Measurements from ENCODE around the gene B4GALT3.

DNA sequence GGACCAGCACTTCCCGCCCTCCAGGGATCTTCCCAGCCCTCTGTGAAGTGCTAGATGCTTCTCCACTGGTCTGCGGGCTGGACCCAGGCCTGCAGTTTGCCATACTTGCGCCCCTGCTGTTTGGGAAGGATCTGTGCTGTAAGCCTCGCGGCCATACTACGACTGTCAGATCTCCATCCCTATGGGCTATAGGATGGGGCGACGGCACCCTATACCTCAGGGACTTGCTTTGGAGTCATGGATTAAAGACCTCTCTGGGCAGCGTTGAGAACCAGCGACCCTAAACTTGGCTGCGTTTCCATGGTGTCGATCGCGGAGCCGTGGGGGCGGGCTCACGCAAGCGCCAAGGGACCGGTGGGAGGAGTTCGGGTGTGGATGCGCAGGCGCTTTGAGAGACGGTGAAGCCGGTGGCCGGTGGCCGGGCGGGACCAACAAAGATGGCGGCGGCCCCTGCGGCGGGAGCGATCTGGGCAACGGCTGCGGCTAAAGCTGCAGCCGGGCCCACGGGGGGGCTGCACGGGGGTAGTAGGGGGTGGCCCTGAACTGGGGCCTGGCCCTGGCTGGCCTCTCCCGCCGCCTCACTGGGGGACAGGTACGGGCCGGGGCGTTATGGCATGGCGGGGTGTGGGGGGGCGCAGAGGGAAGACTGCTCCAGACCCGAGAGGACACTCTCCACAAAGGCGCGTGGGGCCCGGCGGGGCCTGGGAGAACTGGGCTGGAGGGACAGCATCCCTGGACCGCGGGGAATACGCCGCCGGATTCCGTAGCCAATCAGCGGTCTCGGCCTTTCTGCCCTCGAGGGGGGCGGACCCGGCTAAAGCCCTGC lies 18.0 kb downstream of the B4GALT3 start, which contains the start of gene USP21:
- TF ChIP-seq, protein P1, sequence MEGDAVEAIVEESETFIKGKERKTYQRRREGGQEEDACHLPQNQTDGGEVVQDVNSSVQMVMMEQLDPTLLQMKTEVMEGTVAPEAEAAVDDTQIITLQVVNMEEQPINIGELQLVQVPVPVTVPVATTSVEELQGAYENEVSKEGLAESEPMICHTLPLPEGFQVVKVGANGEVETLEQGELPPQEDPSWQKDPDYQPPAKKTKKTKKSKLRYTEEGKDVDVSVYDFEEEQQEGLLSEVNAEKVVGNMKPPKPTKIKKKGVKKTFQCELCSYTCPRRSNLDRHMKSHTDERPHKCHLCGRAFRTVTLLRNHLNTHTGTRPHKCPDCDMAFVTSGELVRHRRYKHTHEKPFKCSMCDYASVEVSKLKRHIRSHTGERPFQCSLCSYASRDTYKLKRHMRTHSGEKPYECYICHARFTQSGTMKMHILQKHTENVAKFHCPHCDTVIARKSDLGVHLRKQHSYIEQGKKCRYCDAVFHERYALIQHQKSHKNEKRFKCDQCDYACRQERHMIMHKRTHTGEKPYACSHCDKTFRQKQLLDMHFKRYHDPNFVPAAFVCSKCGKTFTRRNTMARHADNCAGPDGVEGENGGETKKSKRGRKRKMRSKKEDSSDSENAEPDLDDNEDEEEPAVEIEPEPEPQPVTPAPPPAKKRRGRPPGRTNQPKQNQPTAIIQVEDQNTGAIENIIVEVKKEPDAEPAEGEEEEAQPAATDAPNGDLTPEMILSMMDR (conservative IDR thresholded peaks at IDR 0.05; ENCODE audit: low read length), result peak; percentile 38; the same call in 1 of the 2 replicates
- no peak for TF ChIP-seq EZH2phosphoT487 (IDR thresholded peaks at IDR 0.05; ENCODE audit: borderline replicate concordance, low read depth, low read length)

Data from OCI-LY7 (cell line).